ENCODE results near the gene RBM6. TPM values are rescaled to one million over a fixed set of nuclear protein-coding genes. Genes with fewer than 3 reads are reported as not detected.
"Not testable (repeated sequence)": the region's sequence is repeated elsewhere in the genome, so short reads cannot be mapped to it uniquely, and the experiment has no call there.

RBM6 gene
- total and polyA plus RNA-seq, 7 donors: 21.6 to 42.8 (median 29.8) TPM

DNA sequence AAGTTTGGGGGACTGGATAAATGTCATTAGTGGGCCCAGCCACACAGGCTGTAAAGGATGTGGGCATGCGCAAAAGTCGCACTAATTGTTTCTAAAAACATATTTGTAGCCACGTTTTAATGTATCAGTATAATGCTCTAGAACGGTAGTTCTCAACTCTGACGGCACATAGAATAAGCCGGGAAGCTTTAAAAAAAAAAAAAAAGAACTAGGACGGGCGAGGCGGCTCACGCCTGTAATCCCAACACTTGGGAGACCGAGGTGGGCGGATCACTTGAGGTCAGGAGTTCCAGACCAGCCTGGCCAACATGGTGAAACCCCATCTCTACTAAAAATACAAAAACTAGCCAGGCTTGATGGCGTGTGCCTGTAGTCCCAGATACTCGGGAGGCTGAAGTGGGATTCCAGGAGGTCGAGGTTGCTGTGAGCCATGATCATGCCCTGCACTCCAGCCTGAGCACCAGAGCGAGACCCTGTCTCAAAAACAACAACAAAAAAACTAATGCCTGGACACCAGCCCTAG lies 9.7 kb upstream of the RBM6 start:
- ATAC-seq (peak in 3 of 4 donors; percentile 0 to 31 (median 4)), DNase-seq (no peak)
- H3K4me1 ChIP-seq: peaks cover 22% of the 10 kb centered on the region
- TF ChIP-seq, protein P1, sequence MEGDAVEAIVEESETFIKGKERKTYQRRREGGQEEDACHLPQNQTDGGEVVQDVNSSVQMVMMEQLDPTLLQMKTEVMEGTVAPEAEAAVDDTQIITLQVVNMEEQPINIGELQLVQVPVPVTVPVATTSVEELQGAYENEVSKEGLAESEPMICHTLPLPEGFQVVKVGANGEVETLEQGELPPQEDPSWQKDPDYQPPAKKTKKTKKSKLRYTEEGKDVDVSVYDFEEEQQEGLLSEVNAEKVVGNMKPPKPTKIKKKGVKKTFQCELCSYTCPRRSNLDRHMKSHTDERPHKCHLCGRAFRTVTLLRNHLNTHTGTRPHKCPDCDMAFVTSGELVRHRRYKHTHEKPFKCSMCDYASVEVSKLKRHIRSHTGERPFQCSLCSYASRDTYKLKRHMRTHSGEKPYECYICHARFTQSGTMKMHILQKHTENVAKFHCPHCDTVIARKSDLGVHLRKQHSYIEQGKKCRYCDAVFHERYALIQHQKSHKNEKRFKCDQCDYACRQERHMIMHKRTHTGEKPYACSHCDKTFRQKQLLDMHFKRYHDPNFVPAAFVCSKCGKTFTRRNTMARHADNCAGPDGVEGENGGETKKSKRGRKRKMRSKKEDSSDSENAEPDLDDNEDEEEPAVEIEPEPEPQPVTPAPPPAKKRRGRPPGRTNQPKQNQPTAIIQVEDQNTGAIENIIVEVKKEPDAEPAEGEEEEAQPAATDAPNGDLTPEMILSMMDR (IDR thresholded peaks at IDR 0.05): no peak
- H3K9me3 ChIP-seq: no peaks in the 10 kb centered on the region
- H3K4me3 ChIP-seq: peak overlapping the region; percentile 84
- H3K27ac ChIP-seq: peak overlapping the region; percentile 93
- WGBS, 3 donors: 16 to 20% (median 19%) methylated on average over 16 of the region's 16 CpGs
- no peaks in the 10 kb centered on the region for H3K27me3 ChIP-seq (ENCODE audit: insufficient read depth in 3 of 3, low read length in 2 of 3)
- intact Hi-C loops (cut with DNase I): no loop called here
- H3K36me3 ChIP-seq (ENCODE audit: insufficient read depth in 1 of 2, low read depth in 1 of 2): no peaks in the 10 kb centered on the region

DNA sequence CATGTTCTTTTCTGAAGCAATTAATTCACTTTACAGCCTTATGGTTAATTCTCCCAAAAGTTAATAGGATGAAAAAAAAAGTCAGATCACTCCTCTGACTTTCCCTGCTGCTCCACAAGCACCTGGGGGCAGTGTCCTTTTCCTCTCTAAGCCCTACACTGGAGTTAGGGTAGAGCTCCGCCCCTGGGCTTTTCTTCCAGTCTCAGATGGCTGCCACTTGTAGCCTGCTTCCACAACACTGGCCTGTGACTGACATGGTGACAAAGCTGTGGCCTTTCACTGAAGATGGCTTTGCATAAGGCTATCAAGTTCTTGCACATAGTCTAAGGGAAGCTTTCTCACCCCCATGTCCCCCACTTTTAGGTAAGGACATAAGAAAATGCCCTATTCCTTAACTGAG lies 9.0 kb upstream of the RBM6 start:
- Histone ChIP-seq H3K27ac (peak overlapping the region; percentile 93), H3K27me3 (ENCODE audit: insufficient read depth in 3 of 3, low read length in 2 of 3) (no peaks in the 10 kb centered on the region), H3K9me3 (no peaks in the 10 kb centered on the region), H3K36me3 (ENCODE audit: insufficient read depth in 1 of 2, low read depth in 1 of 2) (no peaks in the 10 kb centered on the region), H3K4me1 (peaks cover 18% of the 10 kb centered on the region), H3K4me3 (peak overlapping the region; percentile 84)
- DNase-seq: no peak
- TF ChIP-seq, protein P1 (IDR thresholded peaks at IDR 0.05): no peak
- intact Hi-C loops (cut with DNase I): no loop called here
- 82 to 93% (median 90%) methylated on average over 1 of the region's 1 CpG for WGBS, 3 donors
- no peak for ATAC-seq

DNA sequence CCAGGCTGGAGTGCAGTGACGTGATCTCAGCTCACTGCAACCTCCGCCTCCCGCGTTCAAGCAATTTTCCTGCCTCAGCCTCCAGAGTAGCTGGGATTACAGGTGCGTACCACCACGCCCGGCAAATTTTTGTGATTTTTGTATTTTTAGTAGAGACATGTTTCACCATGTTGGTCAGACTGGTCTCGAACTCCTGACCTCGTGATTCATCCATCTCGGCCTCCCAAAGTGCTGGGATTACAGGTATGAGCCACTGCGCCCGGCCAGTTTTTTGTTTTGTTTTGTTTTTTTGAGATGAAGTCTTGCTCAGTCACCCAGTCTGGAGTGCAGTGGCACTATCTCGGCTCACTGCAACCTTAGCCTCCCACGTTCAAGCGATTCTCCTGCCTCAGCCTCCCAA lies 7.7 kb upstream of the RBM6 start:
- H3K27ac ChIP-seq; intact Hi-C loops (cut with DNase I); H3K36me3 ChIP-seq (ENCODE audit: insufficient read depth in 1 of 2, low read depth in 1 of 2); H3K9me3 ChIP-seq; ATAC-seq; H3K4me3 ChIP-seq; H3K27me3 ChIP-seq (ENCODE audit: insufficient read depth in 3 of 3, low read length in 2 of 3); DNase-seq: not testable (repeated sequence)
- peaks cover 18% of the 10 kb centered on the region for H3K4me1 ChIP-seq
- 94 to 96% (median 94%) methylated on average over 15 of the region's 15 CpGs for WGBS, 3 donors

DNA sequence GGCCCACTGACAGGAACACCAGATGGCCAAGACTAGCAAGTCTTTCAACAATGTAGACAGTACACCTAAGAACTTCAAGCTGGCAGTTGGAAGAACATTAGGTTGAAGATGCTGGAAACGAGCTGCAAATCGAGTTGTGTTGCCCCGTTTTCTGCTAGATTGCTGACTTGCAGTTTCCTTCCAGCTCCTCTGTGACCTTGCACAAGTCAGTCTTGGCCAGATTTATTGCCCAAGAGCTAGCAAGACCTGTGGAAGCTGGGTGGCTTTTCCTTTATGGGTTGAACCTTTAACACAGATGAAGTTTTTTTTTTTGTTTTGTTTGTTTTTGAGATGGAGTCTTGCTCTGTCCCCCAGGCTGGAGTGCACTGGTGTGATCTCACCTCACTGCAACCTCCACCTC lies 2.9 kb upstream of the RBM6 start:
- TF ChIP-seq, protein P1 (IDR thresholded peaks at IDR 0.05): no peak
- Histone ChIP-seq H3K4me1 (peaks cover 13% of the 10 kb centered on the region), H3K9me3 (no peaks in the 10 kb centered on the region), H3K27ac (no peak overlapping the region), H3K36me3 (ENCODE audit: insufficient read depth in 1 of 2, low read depth in 1 of 2) (no peaks in the 10 kb centered on the region), H3K27me3 (ENCODE audit: insufficient read depth in 3 of 3, low read length in 2 of 3) (no peaks in the 10 kb centered on the region), H3K4me3 (no peak overlapping the region)
- DNase-seq (no peak), ATAC-seq (no peak)
- 37 to 53% (median 39%) methylated on average over 3 of the region's 3 CpGs for WGBS, 3 donors
- intact Hi-C loops (cut with DNase I): no loop called here

DNA sequence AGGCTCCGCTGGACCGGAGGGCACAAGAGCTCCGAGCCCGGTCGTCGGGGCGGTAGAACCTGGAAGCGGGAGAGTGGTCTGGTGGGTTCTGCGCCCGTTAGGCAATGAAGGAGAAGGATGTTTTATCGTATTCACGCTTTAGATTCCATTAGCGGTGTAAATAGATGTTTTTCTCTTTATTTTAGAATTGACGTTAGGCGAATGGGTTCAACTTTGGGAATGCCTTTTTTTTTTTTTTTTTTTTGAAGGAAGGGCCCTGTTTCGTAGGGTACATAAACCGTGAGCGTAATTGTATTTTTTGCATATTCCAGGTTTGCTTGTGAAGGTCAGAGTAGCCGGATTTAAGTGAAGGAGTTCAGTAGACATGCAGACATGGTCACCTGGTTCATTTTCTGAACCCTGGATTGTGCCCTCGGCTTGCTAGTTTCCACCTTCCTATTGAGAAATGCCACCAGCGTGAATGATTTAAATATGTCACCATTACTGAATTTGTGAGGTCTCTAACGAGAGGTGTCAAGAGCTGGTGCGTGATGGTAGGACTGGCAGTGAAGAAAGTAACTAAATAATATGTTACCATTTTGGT lies 808 bp downstream of the RBM6 start:
- WGBS, 3 donors: 5 to 10% (median 7%) methylated on average over 23 of the region's 23 CpGs

More for the DNA sequence above, 808 bp downstream of the RBM6 start:
- DNase-seq (no peak), ATAC-seq (no peak)
- H3K27me3 ChIP-seq (ENCODE audit: insufficient read depth in 3 of 3, low read length in 2 of 3): no peaks in the 10 kb centered on the region
- peak overlapping the region; percentile 84 for H3K4me3 ChIP-seq
- no peaks in the 10 kb centered on the region for H3K9me3 ChIP-seq
- peaks cover 0 to under 1% of the 10 kb centered on the region in 2 donors for H3K36me3 ChIP-seq (ENCODE audit: insufficient read depth in 1 of 2, low read depth in 1 of 2)
- TF ChIP-seq, protein P1 (IDR thresholded peaks at IDR 0.05): no peak
- peaks cover 13% of the 10 kb centered on the region for H3K4me1 ChIP-seq
- intact Hi-C loops (cut with DNase I): no loop called here
- peak overlapping the region; percentile 94 for H3K27ac ChIP-seq

Data from psoas muscle (tissue), 8 donors.